ENCODE measurements around the gene FOXK2.

FOXK2 gene

GRCh38 chr17:82517230-82517865 is 2.2 kb upstream of the FOXK2 start:
- H3K9me3 ChIP-seq (ENCODE audit: control insufficient read depth in 2 of 2, low read length in 2 of 2) = no peaks in the 10 kb centered on the region
- H3K4me1 ChIP-seq (ENCODE audit: control insufficient read depth, insufficient read depth, low read length) = no peaks in the 10 kb centered on the region
- H3K9ac ChIP-seq (ENCODE audit: low read length in 2 of 2) = no peak overlapping the region
- H3K27ac ChIP-seq (ENCODE audit: low read length) = no peak overlapping the region
- no peaks in the 10 kb centered on the region for H3K27me3 ChIP-seq (ENCODE audit: control insufficient read depth in 1 of 2, insufficient read depth in 2 of 2, low read length in 2 of 2)
- no peak overlapping the region for H3K4me3 ChIP-seq (ENCODE audit: low read length in 2 of 2)
- H3K36me3 ChIP-seq (ENCODE audit: control insufficient read depth in 2 of 2, insufficient read depth in 2 of 2, low read length in 2 of 2) = no peaks in the 10 kb centered on the region

DNA sequence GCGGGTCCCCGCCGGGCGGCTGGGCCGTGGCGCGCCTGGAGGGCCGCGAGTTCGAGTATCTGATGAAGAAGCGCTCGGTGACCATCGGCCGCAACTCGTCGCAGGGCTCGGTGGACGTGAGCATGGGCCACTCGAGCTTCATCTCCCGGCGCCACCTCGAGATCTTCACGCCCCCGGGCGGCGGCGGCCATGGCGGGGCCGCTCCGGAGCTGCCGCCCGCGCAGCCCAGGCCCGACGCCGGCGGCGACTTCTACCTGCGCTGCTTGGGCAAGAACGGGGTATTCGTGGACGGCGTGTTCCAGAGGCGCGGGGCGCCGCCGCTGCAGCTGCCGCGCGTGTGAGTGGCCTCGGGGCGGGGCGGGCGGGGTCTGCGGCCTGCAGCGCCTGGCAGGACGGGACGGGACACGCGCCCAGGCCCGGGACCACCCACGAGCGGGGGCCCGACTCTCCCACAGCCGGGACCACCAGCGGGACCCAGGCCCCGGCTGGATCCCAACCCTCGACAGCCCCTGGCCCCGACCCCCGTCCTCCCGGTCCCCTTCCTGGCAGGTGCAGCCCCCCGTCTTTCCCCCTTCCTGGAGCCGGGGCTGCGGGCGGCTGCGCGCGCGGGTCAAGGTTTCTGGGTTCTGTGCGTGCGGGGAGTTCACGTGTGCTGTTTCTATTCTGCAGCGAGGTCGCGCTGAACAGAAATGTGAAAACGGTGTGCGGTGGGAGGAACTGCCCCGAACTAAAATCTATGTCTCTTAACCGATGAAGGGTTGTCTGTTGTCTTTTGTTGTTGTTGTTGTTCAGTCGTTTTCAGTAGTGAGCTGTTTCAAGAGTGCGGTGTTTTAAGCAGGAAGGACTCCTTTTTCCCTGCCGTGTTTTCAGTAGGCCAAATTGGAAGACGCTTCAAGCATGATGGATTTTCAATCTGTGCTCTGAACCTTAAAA is 705 bp downstream of the FOXK2 start:
- peak overlapping the region; percentile 81 to 84 for H3K4me3 ChIP-seq (ENCODE audit: low read length in 2 of 2)
- peaks cover 12% of the 10 kb centered on the region for H3K4me1 ChIP-seq (ENCODE audit: control insufficient read depth, insufficient read depth, low read length)
- H3K36me3 ChIP-seq (ENCODE audit: control insufficient read depth in 2 of 2, insufficient read depth in 2 of 2, low read length in 2 of 2) = no peaks in the 10 kb centered on the region
- H3K9me3 ChIP-seq (ENCODE audit: control insufficient read depth in 2 of 2, low read length in 2 of 2) = no peaks in the 10 kb centered on the region
- H3K27me3 ChIP-seq (ENCODE audit: control insufficient read depth in 1 of 2, insufficient read depth in 2 of 2, low read length in 2 of 2) = no peaks in the 10 kb centered on the region
- H3K27ac ChIP-seq (ENCODE audit: low read length) = peak overlapping the region; percentile 53
- peak overlapping the region; percentile 36 to 66 for H3K9ac ChIP-seq (ENCODE audit: low read length in 2 of 2)

DNA sequence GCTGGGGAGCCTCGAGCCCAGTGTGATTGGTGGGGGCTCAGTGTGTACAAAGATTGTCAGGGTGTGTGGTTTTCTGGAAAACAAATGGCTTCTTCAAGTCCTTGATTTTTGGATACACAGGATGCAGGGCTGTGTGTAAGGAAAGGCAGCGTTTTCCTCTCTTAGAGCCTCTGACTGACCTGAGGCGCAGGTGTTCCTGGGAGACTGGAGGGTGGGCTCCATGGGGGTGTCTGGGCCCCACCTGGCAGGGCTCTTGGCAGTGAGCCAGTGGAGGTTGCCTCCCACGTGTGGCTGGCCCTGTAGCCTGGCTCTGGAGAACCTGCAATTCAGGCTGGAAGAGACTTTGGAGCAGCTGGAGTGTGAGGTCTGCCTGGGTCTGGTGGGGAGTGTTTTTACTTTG is 5.0 kb downstream of the FOXK2 start:
- Histone ChIP-seq H3K36me3 (ENCODE audit: control insufficient read depth in 2 of 2, insufficient read depth in 2 of 2, low read length in 2 of 2) (no peaks in the 10 kb centered on the region), H3K4me1 (ENCODE audit: control insufficient read depth, insufficient read depth, low read length) (peaks cover 34% of the 10 kb centered on the region), H3K9me3 (ENCODE audit: control insufficient read depth in 2 of 2, low read length in 2 of 2) (no peaks in the 10 kb centered on the region), H3K4me3 (ENCODE audit: low read length in 2 of 2) (no peak overlapping the region), H3K9ac (ENCODE audit: low read length in 2 of 2) (peak overlapping the region; percentile 13 to 27), H3K27ac (ENCODE audit: low read length) (no peak overlapping the region), H3K27me3 (ENCODE audit: control insufficient read depth in 1 of 2, insufficient read depth in 2 of 2, low read length in 2 of 2) (no peaks in the 10 kb centered on the region)

GRCh38 chr17:82525712-82526111 is 6.2 kb downstream of the FOXK2 start:
- no peak overlapping the region for H3K4me3 ChIP-seq (ENCODE audit: low read length in 2 of 2)
- H3K9me3 ChIP-seq (ENCODE audit: control insufficient read depth in 2 of 2, low read length in 2 of 2) = no peaks in the 10 kb centered on the region
- no peaks in the 10 kb centered on the region for H3K27me3 ChIP-seq (ENCODE audit: control insufficient read depth in 1 of 2, insufficient read depth in 2 of 2, low read length in 2 of 2)
- H3K9ac ChIP-seq (ENCODE audit: low read length in 2 of 2) = no peak overlapping the region
- no peaks in the 10 kb centered on the region for H3K36me3 ChIP-seq (ENCODE audit: control insufficient read depth in 2 of 2, insufficient read depth in 2 of 2, low read length in 2 of 2)
- peaks cover 37% of the 10 kb centered on the region for H3K4me1 ChIP-seq (ENCODE audit: control insufficient read depth, insufficient read depth, low read length)
- H3K27ac ChIP-seq (ENCODE audit: low read length) = peak overlapping the region; percentile 24

DNA sequence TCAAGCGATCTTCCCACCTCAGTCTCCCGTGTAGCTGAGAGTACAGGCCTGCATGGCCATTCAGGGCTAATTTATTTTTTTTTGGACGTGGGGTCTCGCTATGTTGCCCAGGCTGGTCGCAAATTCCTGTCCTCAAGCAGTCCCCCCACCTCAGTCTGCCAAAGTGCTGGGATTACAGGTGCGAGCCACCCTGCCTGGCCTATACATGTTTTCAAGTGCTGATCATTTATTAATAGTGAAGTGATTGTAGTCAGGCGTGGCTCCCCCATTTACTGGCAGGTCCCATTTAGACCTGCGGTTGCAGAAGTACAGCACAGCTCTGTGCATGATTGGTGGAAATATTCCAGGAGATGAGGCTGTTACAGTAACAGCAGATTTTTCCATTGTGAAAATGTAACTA is 8.4 kb downstream of the FOXK2 start:
- Histone ChIP-seq H3K27me3 (ENCODE audit: control insufficient read depth in 1 of 2, insufficient read depth in 2 of 2, low read length in 2 of 2) (no peaks in the 10 kb centered on the region), H3K9ac (ENCODE audit: low read length in 2 of 2) (no peak overlapping the region), H3K4me1 (ENCODE audit: control insufficient read depth, insufficient read depth, low read length) (peaks cover 44% of the 10 kb centered on the region), H3K36me3 (ENCODE audit: control insufficient read depth in 2 of 2, insufficient read depth in 2 of 2, low read length in 2 of 2) (no peaks in the 10 kb centered on the region), H3K27ac (ENCODE audit: low read length) (no peak overlapping the region), H3K4me3 (ENCODE audit: low read length in 2 of 2) (no peak overlapping the region), H3K9me3 (ENCODE audit: control insufficient read depth in 2 of 2, low read length in 2 of 2) (no peaks in the 10 kb centered on the region)

DNA sequence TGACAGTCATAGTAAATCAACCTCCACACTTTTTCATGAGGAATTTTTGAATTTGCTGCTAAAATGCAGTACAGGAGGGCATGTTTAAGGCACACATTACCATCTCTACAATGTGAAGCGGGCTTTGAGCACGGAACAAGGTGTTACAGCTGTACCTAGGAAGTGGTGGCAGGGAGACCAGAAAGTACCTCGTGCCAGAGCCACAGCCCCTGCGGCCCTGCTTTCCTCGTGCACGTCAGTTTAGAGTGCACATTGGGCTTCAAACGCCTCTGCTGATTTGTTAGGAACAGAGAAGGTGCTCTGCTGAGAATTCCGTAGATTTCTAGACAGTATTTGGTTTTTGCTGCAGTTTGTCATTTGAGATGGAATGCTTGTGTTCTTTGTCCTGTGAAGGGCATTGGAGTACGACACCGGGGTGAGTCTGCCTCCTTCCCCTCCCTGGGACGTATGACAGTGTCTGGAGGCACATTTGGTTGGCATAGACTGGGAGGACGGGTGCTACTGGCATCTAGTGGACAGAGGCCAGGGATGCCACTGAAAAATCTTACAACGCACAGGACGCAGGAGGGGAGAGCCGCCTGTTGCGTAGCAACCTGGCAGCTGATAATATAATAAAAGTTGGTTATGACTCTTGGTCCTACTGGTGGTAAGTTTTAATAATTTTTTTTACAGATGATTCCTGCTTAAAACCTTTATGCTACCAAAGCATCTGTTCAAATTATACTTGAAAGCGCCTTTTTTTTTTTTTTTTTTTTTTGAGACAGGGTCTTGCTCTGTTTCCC is 9.1 kb downstream of the FOXK2 start:
- peaks cover 44% of the 10 kb centered on the region for H3K4me1 ChIP-seq (ENCODE audit: control insufficient read depth, insufficient read depth, low read length)
- peak overlapping the region; percentile 53 for H3K27ac ChIP-seq (ENCODE audit: low read length)
- H3K9ac ChIP-seq (ENCODE audit: low read length in 2 of 2) = peak overlapping the region in 1 of 2 donors; percentile 47
- H3K4me3 ChIP-seq (ENCODE audit: low read length in 2 of 2) = peak overlapping the region; percentile 9 to 47
- H3K9me3 ChIP-seq (ENCODE audit: control insufficient read depth in 2 of 2, low read length in 2 of 2) = no peaks in the 10 kb centered on the region
- H3K36me3 ChIP-seq (ENCODE audit: control insufficient read depth in 2 of 2, insufficient read depth in 2 of 2, low read length in 2 of 2) = no peaks in the 10 kb centered on the region
- H3K27me3 ChIP-seq (ENCODE audit: control insufficient read depth in 1 of 2, insufficient read depth in 2 of 2, low read length in 2 of 2) = no peaks in the 10 kb centered on the region

DNA sequence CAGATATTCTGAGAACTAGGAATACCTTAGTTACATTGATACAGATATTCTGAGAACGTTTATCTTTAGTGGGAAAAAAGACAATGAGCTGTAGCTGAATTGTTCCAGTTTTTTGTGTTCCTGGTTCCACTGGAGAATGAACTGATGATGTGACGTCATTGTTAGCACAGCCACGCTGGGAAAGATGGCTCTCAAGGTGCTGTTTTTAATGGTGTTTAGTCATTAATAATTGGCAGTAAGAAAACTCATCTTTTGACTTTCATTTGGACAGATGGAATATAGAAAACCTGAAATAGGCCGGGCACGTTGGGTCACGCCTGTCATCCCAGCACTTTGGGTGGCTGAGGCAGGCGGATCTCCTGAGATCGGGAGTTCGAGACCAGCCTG is 10.4 kb downstream of the FOXK2 start:
- H3K9me3 ChIP-seq (ENCODE audit: control insufficient read depth in 2 of 2, low read length in 2 of 2) = no peaks in the 10 kb centered on the region
- no peaks in the 10 kb centered on the region for H3K27me3 ChIP-seq (ENCODE audit: control insufficient read depth in 1 of 2, insufficient read depth in 2 of 2, low read length in 2 of 2)
- no peak overlapping the region for H3K9ac ChIP-seq (ENCODE audit: low read length in 2 of 2)
- H3K27ac ChIP-seq (ENCODE audit: low read length) = no peak overlapping the region
- H3K4me1 ChIP-seq (ENCODE audit: control insufficient read depth, insufficient read depth, low read length) = peaks cover 37% of the 10 kb centered on the region
- no peaks in the 10 kb centered on the region for H3K36me3 ChIP-seq (ENCODE audit: control insufficient read depth in 2 of 2, insufficient read depth in 2 of 2, low read length in 2 of 2)
- H3K4me3 ChIP-seq (ENCODE audit: low read length in 2 of 2) = no peak overlapping the region

DNA sequence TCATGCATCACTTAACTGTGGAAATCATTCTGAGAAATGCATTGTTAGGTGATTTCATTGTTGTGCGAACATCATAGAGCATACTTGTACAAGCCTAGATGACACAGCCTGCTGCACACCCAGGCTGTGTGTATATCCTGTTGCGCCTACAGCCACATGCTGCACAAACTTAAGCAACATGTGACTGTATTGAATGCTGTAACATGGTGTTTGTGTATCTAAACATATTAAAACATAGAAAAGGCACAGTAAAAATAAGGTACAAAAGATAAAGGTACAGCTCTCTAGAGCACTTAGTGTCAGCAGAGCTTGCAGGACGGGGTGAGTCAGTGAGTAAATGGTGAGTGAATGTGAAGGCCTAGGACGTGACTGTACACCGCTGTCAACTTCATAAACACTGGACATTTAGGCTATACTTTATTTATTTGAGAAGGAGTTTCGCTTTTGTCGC is 11.9 kb downstream of the FOXK2 start:
- Histone ChIP-seq H3K4me3 (ENCODE audit: low read length in 2 of 2) (no peak overlapping the region), H3K27me3 (ENCODE audit: control insufficient read depth in 1 of 2, insufficient read depth in 2 of 2, low read length in 2 of 2) (no peaks in the 10 kb centered on the region), H3K36me3 (ENCODE audit: control insufficient read depth in 2 of 2, insufficient read depth in 2 of 2, low read length in 2 of 2) (no peaks in the 10 kb centered on the region), H3K27ac (ENCODE audit: low read length) (peak overlapping the region; percentile 11), H3K9ac (ENCODE audit: low read length in 2 of 2) (no peak overlapping the region), H3K9me3 (ENCODE audit: control insufficient read depth in 2 of 2, low read length in 2 of 2) (no peaks in the 10 kb centered on the region), H3K4me1 (ENCODE audit: control insufficient read depth, insufficient read depth, low read length) (peaks cover 31% of the 10 kb centered on the region)

DNA sequence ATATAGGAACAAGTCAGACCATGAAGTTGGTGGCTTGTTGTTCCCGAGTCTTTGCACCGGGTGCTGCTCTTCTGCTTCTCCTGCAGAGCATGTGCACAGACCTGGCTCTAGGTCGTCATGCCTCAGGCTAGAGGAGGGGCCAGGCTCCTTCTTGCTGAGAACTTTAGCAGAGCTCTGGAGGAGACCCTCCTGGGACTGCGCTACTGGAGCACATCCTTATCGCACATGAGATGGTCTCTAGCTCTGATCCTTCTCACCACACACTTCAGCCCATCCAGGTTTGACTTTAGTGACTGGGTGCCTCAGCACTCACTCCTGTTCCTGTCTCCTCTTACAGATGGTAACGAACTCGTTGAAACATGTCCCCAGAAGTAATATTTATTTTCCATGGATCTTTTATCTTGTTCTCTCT is 14.9 kb downstream of the FOXK2 start:
- Histone ChIP-seq H3K36me3 (ENCODE audit: control insufficient read depth in 2 of 2, insufficient read depth in 2 of 2, low read length in 2 of 2) (no peaks in the 10 kb centered on the region), H3K4me1 (ENCODE audit: control insufficient read depth, insufficient read depth, low read length) (peaks cover 36% of the 10 kb centered on the region), H3K9ac (ENCODE audit: low read length in 2 of 2) (no peak overlapping the region), H3K27me3 (ENCODE audit: control insufficient read depth in 1 of 2, insufficient read depth in 2 of 2, low read length in 2 of 2) (no peaks in the 10 kb centered on the region), H3K4me3 (ENCODE audit: low read length in 2 of 2) (no peak overlapping the region), H3K27ac (ENCODE audit: low read length) (no peak overlapping the region), H3K9me3 (ENCODE audit: control insufficient read depth in 2 of 2, low read length in 2 of 2) (no peaks in the 10 kb centered on the region)

- Histone ChIP-seq H3K36me3 (ENCODE audit: control insufficient read depth in 2 of 2, insufficient read depth in 2 of 2, low read length in 2 of 2) (no peaks in the 10 kb centered on the region), H3K4me1 (ENCODE audit: control insufficient read depth, insufficient read depth, low read length) (peaks cover 24% of the 10 kb centered on the region), H3K4me3 (ENCODE audit: low read length in 2 of 2) (peak overlapping the region; percentile 35 to 37), H3K27ac (ENCODE audit: low read length) (peak overlapping the region; percentile 76), H3K9ac (ENCODE audit: low read length in 2 of 2) (peak overlapping the region; percentile 29 to 65), H3K27me3 (ENCODE audit: control insufficient read depth in 1 of 2, insufficient read depth in 2 of 2, low read length in 2 of 2) (no peaks in the 10 kb centered on the region), H3K9me3 (ENCODE audit: control insufficient read depth in 2 of 2, low read length in 2 of 2) (no peaks in the 10 kb centered on the region)
Measured at GRCh38 chr17:82536512-82537201, 17.1 kb downstream of the FOXK2 start.
